GM18502 (cell line): Measurements from ENCODE around the gene LRMDA.
A peak's percentile ranks its signal among the peaks of the same experiment; 100 is the strongest.
"Not testable (repeated sequence)": the region's sequence is repeated elsewhere in the genome, so short reads cannot be mapped to it uniquely, and the experiment has no call there.

Source experiments
- ATAC-seq: cut with Tn5 transposase; IDR thresholded peaks from one replicate; pipeline ENCODE4 v1.9.1; 2021; ENCODE audit warnings: mild to moderate bottlenecking; ENCODE audit not compliant: unreplicated experiment, poor library complexity

Gene LRMDA

GRCh38 chr10:76504823-76505222 is 1073.4 kb downstream of the LRMDA start:
- ATAC-seq: no peak

GRCh38 chr10:76509446-76509845 is 1078.0 kb downstream of the LRMDA start:
- ATAC-seq: no peak

- ATAC-seq: no peak
Observed at GRCh38 chr10:76514321-76514720, 1082.9 kb downstream of the LRMDA start.

- no peak for ATAC-seq
Observed at GRCh38 chr10:76514869-76515268, 1083.4 kb downstream of the LRMDA start.

GRCh38 chr10:76522547-76522946 is 1091.1 kb downstream of the LRMDA start:
- ATAC-seq: no peak

GRCh38 chr10:76523246-76523645 is 1091.8 kb downstream of the LRMDA start:
- ATAC-seq: no peak

GRCh38 chr10:76523791-76524351 is 1092.4 kb downstream of the LRMDA start:
- no peak for ATAC-seq

GRCh38 chr10:76526833-76527232 is 1095.4 kb downstream of the LRMDA start:
- ATAC-seq: not testable (repeated sequence)

- no peak for ATAC-seq
Observed at GRCh38 chr10:76540331-76540730, 1108.9 kb downstream of the LRMDA start.

- no peak for ATAC-seq
Observed at GRCh38 chr10:76540786-76541185, 1109.4 kb downstream of the LRMDA start.

- ATAC-seq: no peak
Observed at GRCh38 chr10:76541852-76542251, 1110.4 kb downstream of the LRMDA start.

GRCh38 chr10:76542307-76542930 is 1111.0 kb downstream of the LRMDA start:
- ATAC-seq: no peak

GRCh38 chr10:76543655-76544054 is 1112.2 kb downstream of the LRMDA start:
- ATAC-seq: no peak

- no peak for ATAC-seq
Observed at GRCh38 chr10:76544789-76545188, 1113.4 kb downstream of the LRMDA start.

- ATAC-seq: no peak
Observed at GRCh38 chr10:76546411-76546810, 1115.0 kb downstream of the LRMDA start.

- peak; percentile 81 for ATAC-seq
Observed at GRCh38 chr10:76547352-76547972, 1116.0 kb downstream of the LRMDA start.

GRCh38 chr10:76548716-76549115 is 1117.3 kb downstream of the LRMDA start:
- no peak for ATAC-seq

GRCh38 chr10:76549171-76549570 is 1117.7 kb downstream of the LRMDA start:
- ATAC-seq: no peak

- no peak for ATAC-seq
Observed at GRCh38 chr10:76550806-76551205, 1119.4 kb downstream of the LRMDA start.

GRCh38 chr10:76552091-76552873 is 1120.9 kb downstream of the LRMDA start:
- no peak for ATAC-seq
